22Rv1 (cell line): ENCODE measurements around the gene HOXC10.

ENCODE experiments used
- ZFX ChIP-seq: fragments of 450-650 bp; IDR thresholded peaks from 2 replicates; pipeline ENCODE4 v1.6.1; 2017; ENCODE audit warnings: antibody characterized with exemption, borderline replicate concordance
- TF ChIP-seq, protein P1 (sequence below): fragments of 450-650 bp; IDR thresholded peaks from 2 replicates; pipeline ENCODE4 v1.5.1; 2017; ENCODE audit warnings: mild to moderate bottlenecking

DNA sequence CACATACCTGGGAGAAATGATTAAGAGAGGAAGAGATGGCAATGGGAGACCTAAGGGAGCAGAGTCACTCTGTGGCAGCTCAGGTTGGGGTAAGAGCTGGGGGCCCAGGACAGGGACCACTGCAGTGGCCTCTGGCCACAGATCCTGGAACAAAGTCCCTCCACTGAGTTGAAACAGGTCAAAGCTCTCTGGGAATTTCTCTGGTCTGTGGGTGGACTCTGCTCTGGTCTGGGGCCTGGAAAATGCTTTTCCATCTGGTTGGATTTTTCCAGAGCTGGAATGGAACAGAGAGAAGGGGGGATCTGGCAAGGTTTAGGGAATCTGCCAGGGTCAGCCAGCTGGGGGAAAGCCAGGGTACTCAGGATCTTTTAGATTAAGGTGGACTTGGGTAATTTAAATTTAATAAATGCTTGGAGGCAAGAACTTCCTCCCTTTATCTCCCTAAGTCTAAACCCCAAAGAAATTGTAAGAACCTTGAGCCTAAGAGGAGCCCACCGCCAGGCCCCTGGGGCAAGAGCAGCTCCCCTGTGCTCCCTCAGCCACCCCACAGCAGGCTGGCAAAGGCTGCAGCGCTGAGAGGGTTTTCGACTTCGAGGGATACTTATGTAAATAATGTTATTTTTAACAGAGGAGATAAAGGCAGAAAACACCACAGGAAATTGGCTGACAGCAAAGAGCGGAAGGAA lies 3.7 kb downstream of the HOXC10 start:
- TF ChIP-seq, protein P1, sequence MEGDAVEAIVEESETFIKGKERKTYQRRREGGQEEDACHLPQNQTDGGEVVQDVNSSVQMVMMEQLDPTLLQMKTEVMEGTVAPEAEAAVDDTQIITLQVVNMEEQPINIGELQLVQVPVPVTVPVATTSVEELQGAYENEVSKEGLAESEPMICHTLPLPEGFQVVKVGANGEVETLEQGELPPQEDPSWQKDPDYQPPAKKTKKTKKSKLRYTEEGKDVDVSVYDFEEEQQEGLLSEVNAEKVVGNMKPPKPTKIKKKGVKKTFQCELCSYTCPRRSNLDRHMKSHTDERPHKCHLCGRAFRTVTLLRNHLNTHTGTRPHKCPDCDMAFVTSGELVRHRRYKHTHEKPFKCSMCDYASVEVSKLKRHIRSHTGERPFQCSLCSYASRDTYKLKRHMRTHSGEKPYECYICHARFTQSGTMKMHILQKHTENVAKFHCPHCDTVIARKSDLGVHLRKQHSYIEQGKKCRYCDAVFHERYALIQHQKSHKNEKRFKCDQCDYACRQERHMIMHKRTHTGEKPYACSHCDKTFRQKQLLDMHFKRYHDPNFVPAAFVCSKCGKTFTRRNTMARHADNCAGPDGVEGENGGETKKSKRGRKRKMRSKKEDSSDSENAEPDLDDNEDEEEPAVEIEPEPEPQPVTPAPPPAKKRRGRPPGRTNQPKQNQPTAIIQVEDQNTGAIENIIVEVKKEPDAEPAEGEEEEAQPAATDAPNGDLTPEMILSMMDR, result no peak
- TF ChIP-seq ZFX, result no peak
